NCI-H774 (cell line): Measurements from ENCODE around the gene FCHO2.
"Not testable (repeated sequence)": the region's sequence is repeated elsewhere in the genome, so short reads cannot be mapped to it uniquely, and the experiment has no call there.

Experiments
- DNase-seq: peaks from one replicate; lab custom pipeline; 2025; lab: John Stamatoyannopoulos, UW

FCHO2 gene, protein sequence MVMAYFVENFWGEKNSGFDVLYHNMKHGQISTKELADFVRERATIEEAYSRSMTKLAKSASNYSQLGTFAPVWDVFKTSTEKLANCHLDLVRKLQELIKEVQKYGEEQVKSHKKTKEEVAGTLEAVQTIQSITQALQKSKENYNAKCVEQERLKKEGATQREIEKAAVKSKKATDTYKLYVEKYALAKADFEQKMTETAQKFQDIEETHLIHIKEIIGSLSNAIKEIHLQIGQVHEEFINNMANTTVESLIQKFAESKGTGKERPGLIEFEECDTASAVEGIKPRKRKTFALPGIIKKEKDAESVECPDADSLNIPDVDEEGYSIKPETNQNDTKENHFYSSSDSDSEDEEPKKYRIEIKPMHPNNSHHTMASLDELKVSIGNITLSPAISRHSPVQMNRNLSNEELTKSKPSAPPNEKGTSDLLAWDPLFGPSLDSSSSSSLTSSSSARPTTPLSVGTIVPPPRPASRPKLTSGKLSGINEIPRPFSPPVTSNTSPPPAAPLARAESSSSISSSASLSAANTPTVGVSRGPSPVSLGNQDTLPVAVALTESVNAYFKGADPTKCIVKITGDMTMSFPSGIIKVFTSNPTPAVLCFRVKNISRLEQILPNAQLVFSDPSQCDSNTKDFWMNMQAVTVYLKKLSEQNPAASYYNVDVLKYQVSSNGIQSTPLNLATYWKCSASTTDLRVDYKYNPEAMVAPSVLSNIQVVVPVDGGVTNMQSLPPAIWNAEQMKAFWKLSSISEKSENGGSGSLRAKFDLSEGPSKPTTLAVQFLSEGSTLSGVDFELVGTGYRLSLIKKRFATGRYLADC

GRCh38 chr5:72955768-72956323 lies at the start of gene FCHO2:
Gene FCHO2, plus strand, starts transcription at chr5:72956041. Its CDS starts 56 bp downstream, at chr5:72956097.
- peak; percentile 94 for DNase-seq

DNA sequence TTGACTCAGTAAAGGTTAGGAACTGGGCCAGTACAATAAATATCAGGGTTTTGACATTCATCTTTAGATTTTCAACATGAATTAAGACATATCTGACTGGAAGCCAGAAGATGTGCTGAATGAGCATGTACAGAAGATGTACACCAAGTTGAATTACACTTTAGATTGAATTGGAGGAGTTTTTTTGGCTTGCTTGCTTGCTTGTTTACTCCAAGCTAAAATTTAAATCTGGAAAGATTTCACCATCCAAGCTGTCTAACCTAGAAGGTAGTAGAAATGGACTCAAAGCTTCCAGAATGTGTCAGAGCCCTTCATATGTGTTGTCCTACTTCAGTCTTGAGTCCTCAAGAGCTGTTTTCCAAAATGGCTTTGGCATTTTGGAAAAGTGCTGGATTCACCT lies 49.0 kb upstream of the FCHO2 start:
- no peak for DNase-seq

DNA sequence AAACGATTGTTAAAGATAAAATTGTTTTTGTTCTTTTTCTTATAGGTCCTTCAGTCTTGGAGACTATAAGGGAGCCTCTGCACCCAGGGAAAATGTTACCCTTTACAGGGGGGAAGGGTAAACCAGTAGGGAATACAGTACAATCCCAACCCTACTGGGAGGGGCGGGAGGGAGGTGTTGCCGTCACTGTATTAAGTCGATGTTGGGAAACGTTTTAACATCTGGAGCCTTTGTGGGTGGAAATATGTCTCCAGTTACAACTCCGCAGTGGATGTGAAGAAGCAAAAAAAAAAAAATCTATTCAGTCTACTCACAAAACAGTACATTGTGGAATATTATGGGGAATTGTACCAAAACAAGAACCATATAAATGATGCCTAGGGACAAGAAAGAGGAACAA lies 47.2 kb upstream of the FCHO2 start:
- no peak for DNase-seq

GRCh38 chr5:72917371-72917776 lies 38.5 kb upstream of the FCHO2 start:
- DNase-seq: no peak

- DNase-seq: peak; percentile 47
Observed at GRCh38 chr5:72920690-72921502, 34.9 kb upstream of the FCHO2 start.

DNA sequence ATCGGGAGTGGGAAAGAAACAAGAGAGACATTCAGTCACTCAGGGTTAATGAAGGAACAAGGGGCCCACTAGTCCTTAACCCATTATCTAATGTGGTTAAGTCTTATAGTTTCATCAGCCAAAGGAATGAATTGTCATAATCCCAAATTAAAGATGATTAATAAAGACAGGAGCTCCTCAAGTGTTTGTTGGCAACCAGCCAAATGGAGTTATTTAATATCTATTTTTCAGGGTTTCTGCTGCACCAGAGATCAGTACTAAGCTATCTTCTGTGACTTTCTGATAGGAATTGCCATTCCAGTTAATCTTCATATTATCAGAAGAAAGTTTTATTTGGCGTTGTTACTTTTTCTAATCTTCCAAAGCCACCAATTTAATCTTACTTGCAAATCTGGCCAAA lies 34.0 kb upstream of the FCHO2 start:
- DNase-seq: no peak

DNA sequence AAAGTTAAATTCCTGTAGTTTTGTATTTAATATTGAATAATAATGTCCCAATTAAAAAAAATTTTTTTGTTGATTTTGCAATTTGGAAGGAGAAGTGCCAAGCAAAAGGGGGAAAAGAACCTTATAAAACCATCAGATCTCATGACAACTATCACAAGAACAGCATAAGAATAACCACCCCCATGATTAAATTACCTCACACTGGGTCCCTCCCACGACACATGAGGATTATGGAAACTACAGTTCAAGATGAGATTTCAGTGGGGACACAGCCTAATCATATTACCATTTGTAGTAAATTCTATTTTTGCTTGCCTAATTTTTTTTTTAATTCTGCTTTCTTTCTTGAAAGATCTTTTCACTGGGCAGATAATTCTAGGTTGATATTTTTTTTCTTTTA lies 33.4 kb upstream of the FCHO2 start:
- no peak for DNase-seq

DNA sequence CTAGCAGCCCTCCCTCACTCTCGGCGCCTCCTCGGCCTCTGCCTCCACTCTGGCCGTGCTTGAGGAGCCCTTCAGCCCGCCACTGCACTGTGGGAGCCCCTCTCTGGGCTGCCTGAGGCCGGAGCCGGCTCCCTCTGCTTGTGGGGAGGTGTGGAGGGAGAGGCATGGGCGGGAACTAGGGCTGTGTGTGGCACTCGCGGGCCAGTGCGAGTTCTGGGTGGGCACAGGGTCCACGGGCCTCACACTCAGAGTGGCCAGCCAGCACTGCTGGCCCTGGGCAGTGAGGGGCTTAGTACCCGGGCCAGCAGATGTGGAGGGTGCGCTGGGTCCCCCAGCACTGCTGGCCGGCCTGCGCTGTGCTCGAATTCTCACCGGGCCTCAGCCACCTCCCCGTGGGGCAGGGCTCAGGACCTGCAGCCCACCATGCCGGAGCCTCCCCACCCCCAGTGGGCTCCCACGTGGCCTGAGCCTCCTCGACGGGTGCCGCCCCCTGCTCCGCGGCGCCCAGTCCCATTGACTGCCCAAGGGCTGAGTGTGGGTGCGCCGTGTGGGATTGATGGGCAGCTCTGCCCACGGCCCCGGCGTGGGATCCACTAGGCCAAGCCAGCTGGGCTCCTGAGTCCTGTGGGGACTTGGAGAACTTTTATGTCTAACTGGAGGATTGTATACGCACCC lies 30.4 kb upstream of the FCHO2 start:
- DNase-seq: no peak

GRCh38 chr5:72932686-72933085 lies 23.2 kb upstream of the FCHO2 start:
- DNase-seq: not testable (repeated sequence)

DNA sequence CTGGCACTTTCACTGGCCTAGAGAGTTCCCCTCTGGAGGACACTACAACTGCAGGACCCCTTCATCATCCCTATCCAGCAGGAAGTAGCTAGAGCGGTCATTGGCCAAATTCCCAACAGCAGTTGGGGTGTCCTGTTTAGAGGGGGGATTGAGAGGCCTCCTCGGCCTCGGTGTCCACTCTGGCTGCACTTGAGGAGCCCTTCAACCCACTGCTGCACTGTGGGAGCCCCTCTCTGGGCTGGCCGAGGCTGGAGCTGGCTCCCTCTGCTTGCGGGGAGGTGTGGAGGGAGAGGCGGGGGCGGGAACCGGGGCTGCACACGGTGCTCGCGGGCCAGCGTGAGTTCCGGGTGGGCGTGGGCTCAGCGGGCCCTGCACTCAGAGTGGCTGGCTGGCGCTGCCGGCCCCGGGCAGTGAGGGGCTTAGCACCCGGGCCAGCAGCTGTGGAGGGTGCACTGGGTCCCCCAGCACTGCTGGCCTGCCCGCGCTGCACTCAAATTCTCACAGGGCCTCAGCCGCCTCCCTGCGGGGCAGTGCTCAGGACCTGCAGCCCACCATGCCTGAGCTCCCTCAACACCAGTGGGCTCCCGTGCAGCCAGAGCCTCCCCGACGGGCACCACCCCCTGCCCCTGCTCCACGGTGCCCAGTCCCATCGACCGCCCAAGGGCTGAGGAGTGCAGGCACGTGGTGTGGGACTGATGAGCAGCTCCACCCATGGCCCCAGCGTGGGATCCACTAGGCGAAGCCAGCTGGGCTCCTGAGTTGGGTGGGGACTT lies 20.7 kb upstream of the FCHO2 start:
- not testable (repeated sequence) for DNase-seq

DNA sequence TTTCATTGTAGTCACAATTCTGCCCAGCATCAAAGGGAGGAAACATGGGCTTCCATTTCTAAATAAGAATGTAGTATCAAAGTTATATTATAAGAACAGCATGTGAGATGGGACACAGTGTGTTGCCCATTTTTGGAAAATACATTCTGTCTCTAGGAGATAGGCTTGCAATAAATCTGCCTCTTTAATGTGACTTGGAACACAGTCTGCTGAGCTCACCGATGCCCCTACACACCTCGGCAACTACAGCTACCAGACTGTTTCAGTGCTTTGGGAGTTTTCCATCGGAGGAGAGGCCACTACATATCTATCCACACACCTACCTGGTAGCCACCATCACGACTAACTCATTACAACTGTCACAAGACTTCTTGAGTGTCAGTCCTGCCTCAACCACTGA lies 18.9 kb upstream of the FCHO2 start:
- DNase-seq: no peak

- DNase-seq: no peak
Observed at GRCh38 chr5:72937517-72938061, 18.3 kb upstream of the FCHO2 start.

DNA sequence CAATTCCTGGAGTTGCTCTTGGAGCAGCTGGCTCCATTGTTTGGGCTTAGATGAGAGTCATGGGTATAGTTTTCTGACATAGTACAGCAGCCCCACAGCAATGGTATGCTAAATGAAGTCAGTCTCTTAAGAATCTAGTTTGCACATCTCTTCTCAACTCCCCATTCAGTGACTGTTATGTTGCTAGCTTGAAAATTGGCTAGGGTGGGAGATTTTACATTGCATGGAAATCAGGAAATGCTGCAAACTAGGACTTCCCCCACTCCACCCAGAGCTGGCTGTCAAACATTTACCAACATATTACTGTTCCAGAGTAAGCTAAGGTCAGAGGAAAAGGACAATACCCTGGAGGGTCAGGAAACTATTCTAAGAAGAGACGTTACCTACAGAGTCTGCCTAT lies 17.6 kb upstream of the FCHO2 start:
- DNase-seq: no peak

GRCh38 chr5:72940082-72940481 lies 15.8 kb upstream of the FCHO2 start:
- DNase-seq: no peak

DNA sequence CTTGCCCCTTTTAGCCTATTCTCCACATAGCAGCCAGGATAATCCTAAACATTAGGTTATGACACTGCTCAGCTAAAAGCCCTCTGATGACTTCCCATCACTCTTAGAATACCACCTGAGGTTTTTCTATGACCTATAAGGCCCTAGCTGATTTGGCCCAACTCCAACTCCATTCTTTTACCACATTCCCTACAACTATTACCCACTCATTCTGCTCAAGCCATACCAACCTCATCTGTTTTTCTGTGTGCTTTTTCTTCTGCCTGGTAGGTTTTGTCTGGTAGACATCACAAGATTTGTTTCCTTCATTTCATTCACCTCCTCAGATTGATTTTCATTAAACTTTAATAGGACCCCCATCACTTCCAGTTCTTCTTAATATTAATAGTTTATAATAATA lies 12.5 kb upstream of the FCHO2 start:
- DNase-seq: no peak

- DNase-seq: no peak
Observed at GRCh38 chr5:72947498-72947897, 8.3 kb upstream of the FCHO2 start.

GRCh38 chr5:72949481-72949880 lies 6.4 kb upstream of the FCHO2 start:
- no peak for DNase-seq

DNA sequence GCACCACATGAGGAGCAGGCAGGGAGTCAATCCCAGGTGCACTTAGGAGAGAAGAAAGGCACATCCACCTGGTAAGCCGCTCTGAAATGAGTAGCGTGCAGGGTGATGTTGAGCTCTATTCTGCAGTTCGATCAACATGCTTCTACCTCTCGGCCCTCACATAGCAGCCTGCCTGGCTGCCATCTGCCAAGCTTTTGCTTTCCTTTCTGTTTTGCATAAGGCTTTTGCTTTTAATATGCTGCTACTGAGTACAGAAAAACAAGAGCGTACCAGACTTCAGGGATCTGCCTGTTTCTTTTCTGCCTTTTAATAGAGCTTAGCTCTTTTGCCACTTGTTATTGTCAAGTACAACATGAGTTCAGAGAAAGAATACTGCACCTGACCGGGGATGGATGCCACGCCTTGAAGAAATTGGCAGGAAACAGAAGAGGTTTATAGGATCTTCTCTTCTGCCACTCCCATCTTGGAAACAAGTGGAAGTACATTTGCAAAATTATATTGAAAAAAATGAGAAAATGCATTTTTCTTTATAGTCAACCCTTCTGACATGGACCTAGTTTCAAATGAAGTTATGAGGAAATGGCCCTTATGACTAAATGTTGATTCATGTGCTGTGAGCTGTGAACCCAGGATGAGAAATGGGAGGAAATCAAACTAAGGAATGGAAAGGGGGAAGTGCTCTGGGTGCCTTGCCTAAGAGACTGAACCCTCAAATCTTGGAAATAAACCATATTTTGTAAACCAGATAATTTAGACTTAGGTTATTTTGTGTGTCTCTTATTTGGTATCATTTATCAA lies 4.0 kb upstream of the FCHO2 start:
- DNase-seq: no peak

DNA sequence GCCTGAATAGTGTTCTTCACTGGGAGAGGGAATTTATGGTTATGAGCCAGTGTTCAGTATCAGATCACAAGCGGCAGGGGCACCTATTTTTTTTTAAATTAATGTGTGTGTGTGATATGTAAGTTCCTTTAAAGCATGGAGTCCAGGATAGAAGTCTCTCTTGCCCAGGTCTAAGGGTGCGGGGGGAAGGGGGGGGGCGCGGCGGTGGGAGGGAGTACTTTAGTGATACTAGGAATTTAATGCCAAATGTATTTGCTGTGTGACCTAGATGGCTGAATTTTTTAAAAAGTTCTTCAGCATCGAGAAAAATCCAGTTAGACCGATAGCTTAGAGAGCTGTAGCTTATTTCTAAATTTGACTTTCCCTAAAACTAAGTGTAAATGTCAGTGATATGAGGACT lies 1.5 kb upstream of the FCHO2 start:
- no peak for DNase-seq
